ENCODE data around the gene TTC13.

The TTC13 gene

DNA sequence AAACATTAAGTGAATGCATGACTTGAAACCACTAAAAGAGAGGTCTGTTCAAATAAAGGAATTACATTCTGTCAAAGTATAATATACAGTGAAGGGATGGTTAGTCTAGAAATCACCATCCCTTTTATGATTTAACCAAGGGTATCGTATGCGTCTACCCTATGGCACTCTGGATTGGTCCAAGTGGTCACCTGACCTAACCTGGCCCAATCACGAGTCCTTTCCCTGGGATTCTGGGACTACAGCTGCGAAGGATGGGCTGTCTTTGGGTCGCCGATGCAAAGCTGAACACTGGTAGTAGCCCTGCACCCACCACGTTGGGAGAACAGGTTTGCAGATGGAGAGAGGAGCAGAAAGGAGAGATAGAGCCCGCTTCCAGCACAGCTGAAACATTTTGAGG, 79.9 kb downstream of the TTC13 start:
- Histone ChIP-seq H3K36me3 (ENCODE audit: control insufficient read depth, insufficient read depth, low read length) (no peaks in the 10 kb centered on the region), H3K9me3 (ENCODE audit: control insufficient read depth, low read length) (no peaks in the 10 kb centered on the region), H3K27ac (ENCODE audit: insufficient read depth, low read depth, low read length, poor library complexity, severe bottlenecking) (no peak overlapping the region), H3K4me3 (ENCODE audit: insufficient read depth, low read depth, low read length) (no peak overlapping the region), H3K27me3 (ENCODE audit: control insufficient read depth, insufficient read depth, low read length, poor library complexity, severe bottlenecking) (no peaks in the 10 kb centered on the region), H3K4me1 (ENCODE audit: control insufficient read depth, insufficient read depth, low read length) (no peaks in the 10 kb centered on the region)
- WGBS, 2 experiments = 81% methylated on average over 8 of the region's 8 CpGs

DNA sequence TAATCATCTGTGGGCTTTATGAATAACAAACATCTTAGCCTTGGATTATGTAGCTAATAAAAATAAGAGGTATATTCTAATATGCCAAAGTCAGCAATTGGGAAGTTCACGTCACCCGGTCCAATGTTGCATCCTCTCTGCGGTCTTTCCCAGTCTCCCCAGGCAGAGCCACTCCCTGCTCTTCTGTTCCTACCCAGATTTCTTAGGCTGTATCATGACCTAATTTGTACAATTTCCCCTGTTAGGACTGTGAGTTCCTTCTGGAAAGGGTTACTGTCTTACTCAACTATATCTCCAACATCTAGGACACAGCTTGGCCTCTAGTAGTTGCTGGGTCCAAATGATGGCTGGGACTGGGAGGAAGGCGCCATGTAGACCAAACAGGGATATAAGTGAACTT, 80.5 kb downstream of the TTC13 start:
- Histone ChIP-seq H3K27me3 (ENCODE audit: control insufficient read depth, insufficient read depth, low read length, poor library complexity, severe bottlenecking) (no peaks in the 10 kb centered on the region), H3K27ac (ENCODE audit: insufficient read depth, low read depth, low read length, poor library complexity, severe bottlenecking) (no peak overlapping the region), H3K4me3 (ENCODE audit: insufficient read depth, low read depth, low read length) (no peak overlapping the region), H3K4me1 (ENCODE audit: control insufficient read depth, insufficient read depth, low read length) (no peaks in the 10 kb centered on the region), H3K36me3 (ENCODE audit: control insufficient read depth, insufficient read depth, low read length) (no peaks in the 10 kb centered on the region), H3K9me3 (ENCODE audit: control insufficient read depth, low read length) (no peaks in the 10 kb centered on the region)
- WGBS, 2 experiments = 93 to 97% methylated on average over 4 of the region's 4 CpGs

DNA sequence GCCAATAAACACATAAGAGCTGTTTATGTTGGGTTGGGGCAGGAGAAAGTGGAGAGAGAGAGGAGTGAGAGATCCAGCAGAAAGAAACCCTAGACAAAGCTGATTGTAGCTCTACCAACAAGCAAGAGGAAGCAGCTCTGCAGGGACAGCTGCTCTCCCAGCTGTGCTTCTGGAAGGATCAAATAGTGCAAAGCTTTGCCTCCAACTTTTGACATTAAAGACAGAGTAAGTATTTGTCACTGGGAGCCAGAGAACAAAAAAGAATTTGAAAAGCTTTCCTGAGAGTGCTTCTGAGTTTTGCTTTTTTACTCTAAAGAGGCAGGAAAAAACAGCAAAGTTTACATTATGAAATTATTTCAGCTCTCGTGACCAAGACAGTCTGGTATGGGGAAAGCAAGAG, 81.9 kb downstream of the TTC13 start:
- H3K4me3 ChIP-seq (ENCODE audit: insufficient read depth, low read depth, low read length) = no peak overlapping the region
- 96 to 100% methylated on average over 1 of the region's 1 CpG for WGBS, 2 experiments
- H3K36me3 ChIP-seq (ENCODE audit: control insufficient read depth, insufficient read depth, low read length) = no peaks in the 10 kb centered on the region
- no peaks in the 10 kb centered on the region for H3K4me1 ChIP-seq (ENCODE audit: control insufficient read depth, insufficient read depth, low read length)
- H3K27me3 ChIP-seq (ENCODE audit: control insufficient read depth, insufficient read depth, low read length, poor library complexity, severe bottlenecking) = no peaks in the 10 kb centered on the region
- H3K27ac ChIP-seq (ENCODE audit: insufficient read depth, low read depth, low read length, poor library complexity, severe bottlenecking) = no peak overlapping the region
- no peaks in the 10 kb centered on the region for H3K9me3 ChIP-seq (ENCODE audit: control insufficient read depth, low read length)

DNA sequence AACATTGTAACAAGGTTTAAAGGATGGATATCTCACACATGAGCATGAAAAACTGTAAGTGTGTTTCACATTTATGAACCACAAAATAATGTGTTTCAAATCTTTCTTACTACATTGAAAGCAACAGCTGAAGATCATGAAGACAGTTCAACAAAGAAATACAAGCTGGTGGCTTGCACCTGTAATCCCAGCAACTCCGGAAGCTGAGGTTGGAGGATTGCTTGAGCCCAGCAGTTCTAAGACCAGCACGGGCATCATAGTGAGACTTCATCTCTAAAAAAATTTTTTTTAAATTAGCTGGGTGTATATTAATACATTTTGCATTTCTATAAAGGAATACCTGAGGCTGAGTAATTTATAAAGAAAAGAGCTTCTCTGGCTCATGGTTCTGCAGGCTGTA, 83.2 kb downstream of the TTC13 start:
- H3K4me3 ChIP-seq (ENCODE audit: insufficient read depth, low read depth, low read length) = no peak overlapping the region
- no peaks in the 10 kb centered on the region for H3K9me3 ChIP-seq (ENCODE audit: control insufficient read depth, low read length)
- H3K36me3 ChIP-seq (ENCODE audit: control insufficient read depth, insufficient read depth, low read length) = no peaks in the 10 kb centered on the region
- H3K27me3 ChIP-seq (ENCODE audit: control insufficient read depth, insufficient read depth, low read length, poor library complexity, severe bottlenecking) = no peaks in the 10 kb centered on the region
- no peak overlapping the region for H3K27ac ChIP-seq (ENCODE audit: insufficient read depth, low read depth, low read length, poor library complexity, severe bottlenecking)
- WGBS, 2 experiments = 92 to 95% methylated on average over 1 to 2 of the region's 2 CpGs
- H3K4me1 ChIP-seq (ENCODE audit: control insufficient read depth, insufficient read depth, low read length) = no peaks in the 10 kb centered on the region

DNA sequence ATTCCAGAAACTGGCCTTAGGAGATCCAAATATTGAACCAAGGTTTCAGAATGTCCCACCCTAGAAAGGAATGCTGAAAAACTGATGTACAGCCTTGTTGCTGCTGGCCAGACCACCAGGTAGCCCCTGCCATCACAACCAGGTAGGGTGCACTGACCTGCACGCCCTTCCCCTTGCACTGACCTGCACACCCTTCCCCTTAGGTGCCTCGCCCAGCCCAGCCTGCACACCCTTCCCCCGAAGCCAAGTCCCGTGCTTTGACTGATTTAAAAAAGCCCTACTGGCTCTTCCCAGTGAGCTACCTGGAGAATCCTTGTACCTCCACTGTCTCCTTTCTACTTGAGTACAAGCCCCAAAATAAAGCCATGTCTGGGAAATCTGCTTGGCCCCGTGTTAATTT, 84.0 kb downstream of the TTC13 start:
- WGBS, 2 experiments = 83 to 84% methylated on average over 5 of the region's 5 CpGs
- Histone ChIP-seq H3K27ac (ENCODE audit: insufficient read depth, low read depth, low read length, poor library complexity, severe bottlenecking) (no peak overlapping the region), H3K4me1 (ENCODE audit: control insufficient read depth, insufficient read depth, low read length) (no peaks in the 10 kb centered on the region), H3K9me3 (ENCODE audit: control insufficient read depth, low read length) (no peaks in the 10 kb centered on the region), H3K4me3 (ENCODE audit: insufficient read depth, low read depth, low read length) (no peak overlapping the region), H3K36me3 (ENCODE audit: control insufficient read depth, insufficient read depth, low read length) (no peaks in the 10 kb centered on the region), H3K27me3 (ENCODE audit: control insufficient read depth, insufficient read depth, low read length, poor library complexity, severe bottlenecking) (no peaks in the 10 kb centered on the region)

DNA sequence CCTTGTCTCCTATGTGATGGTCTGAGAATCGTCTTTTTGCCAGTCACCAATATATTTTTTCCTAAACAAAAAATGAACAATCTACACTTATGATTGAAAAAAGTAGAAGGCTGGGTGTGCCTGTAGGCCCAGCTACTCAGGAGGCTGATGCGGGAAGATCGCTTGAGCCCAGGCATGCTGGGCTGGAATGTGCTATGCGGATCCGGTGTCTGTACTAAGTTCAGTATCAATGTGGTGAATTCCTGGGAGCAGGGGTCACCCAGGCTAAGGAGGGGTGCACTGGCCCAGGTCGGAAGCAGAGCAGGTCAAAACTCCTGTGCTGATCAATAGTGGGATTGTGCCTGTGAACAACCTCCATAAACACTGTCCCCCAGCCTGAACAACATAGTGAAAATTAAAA, 84.6 kb downstream of the TTC13 start:
- H3K9me3 ChIP-seq (ENCODE audit: control insufficient read depth, low read length) = no peaks in the 10 kb centered on the region
- H3K4me3 ChIP-seq (ENCODE audit: insufficient read depth, low read depth, low read length) = no peak overlapping the region
- H3K27me3 ChIP-seq (ENCODE audit: control insufficient read depth, insufficient read depth, low read length, poor library complexity, severe bottlenecking) = no peaks in the 10 kb centered on the region
- no peaks in the 10 kb centered on the region for H3K4me1 ChIP-seq (ENCODE audit: control insufficient read depth, insufficient read depth, low read length)
- H3K27ac ChIP-seq (ENCODE audit: insufficient read depth, low read depth, low read length, poor library complexity, severe bottlenecking) = no peak overlapping the region
- no peaks in the 10 kb centered on the region for H3K36me3 ChIP-seq (ENCODE audit: control insufficient read depth, insufficient read depth, low read length)
- 86 to 89% methylated on average over 6 of the region's 6 CpGs for WGBS, 2 experiments

DNA sequence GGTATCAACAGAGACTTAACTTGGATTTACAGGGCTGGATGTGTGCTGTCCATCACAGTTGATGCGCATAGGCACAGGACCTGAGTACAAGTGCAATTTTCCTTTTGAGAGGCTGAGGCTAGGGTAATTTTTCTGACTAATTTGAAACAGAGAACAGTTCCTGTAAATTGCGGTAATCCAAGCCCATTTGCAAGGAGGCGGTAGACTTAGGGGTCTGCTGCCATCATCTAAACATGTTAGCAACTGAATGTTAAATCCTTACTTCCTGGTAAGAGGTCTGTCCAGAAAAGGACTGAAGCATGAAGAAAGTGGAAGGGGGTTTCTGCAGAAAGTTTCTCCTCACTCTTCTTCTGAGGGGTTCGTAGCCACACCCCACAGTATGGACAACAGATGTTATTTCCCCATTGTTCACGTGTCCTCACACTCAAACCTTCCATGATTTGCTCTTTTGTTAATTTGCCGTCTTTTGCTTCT, 86.6 kb downstream of the TTC13 start:
- Histone ChIP-seq H3K36me3 (ENCODE audit: control insufficient read depth, insufficient read depth, low read length) (no peaks in the 10 kb centered on the region), H3K27me3 (ENCODE audit: control insufficient read depth, insufficient read depth, low read length, poor library complexity, severe bottlenecking) (no peaks in the 10 kb centered on the region), H3K4me3 (ENCODE audit: insufficient read depth, low read depth, low read length) (no peak overlapping the region), H3K27ac (ENCODE audit: insufficient read depth, low read depth, low read length, poor library complexity, severe bottlenecking) (no peak overlapping the region), H3K4me1 (ENCODE audit: control insufficient read depth, insufficient read depth, low read length) (no peaks in the 10 kb centered on the region), H3K9me3 (ENCODE audit: control insufficient read depth, low read length) (no peaks in the 10 kb centered on the region)
- WGBS, 2 experiments = 93% methylated on average over 6 of the region's 6 CpGs

DNA sequence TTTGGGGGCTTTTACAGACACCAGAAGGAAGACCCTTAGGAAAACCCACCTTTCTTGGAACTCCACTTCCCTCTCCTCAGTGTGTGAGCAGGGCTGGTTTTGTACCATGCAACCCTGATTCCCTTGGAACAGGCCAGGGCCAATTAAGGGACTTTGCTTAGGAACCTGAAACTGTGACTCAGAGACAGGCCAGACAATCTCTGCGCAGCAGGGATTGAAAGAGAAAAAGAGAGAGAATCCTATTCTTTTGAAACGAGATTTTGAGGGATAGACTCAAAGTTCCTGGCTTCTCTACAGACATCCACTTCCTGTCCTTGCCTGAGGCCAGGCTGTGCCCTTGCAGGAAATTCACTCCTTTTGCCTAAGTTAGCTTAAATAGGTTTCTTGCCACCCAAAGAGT, 87.2 kb downstream of the TTC13 start:
- H3K27ac ChIP-seq (ENCODE audit: insufficient read depth, low read depth, low read length, poor library complexity, severe bottlenecking) = no peak overlapping the region
- H3K36me3 ChIP-seq (ENCODE audit: control insufficient read depth, insufficient read depth, low read length) = no peaks in the 10 kb centered on the region
- no peak overlapping the region for H3K4me3 ChIP-seq (ENCODE audit: insufficient read depth, low read depth, low read length)
- no peaks in the 10 kb centered on the region for H3K9me3 ChIP-seq (ENCODE audit: control insufficient read depth, low read length)
- H3K27me3 ChIP-seq (ENCODE audit: control insufficient read depth, insufficient read depth, low read length, poor library complexity, severe bottlenecking) = no peaks in the 10 kb centered on the region
- no peaks in the 10 kb centered on the region for H3K4me1 ChIP-seq (ENCODE audit: control insufficient read depth, insufficient read depth, low read length)
- 35 to 37% methylated on average over 2 of the region's 2 CpGs for WGBS, 2 experiments

DNA sequence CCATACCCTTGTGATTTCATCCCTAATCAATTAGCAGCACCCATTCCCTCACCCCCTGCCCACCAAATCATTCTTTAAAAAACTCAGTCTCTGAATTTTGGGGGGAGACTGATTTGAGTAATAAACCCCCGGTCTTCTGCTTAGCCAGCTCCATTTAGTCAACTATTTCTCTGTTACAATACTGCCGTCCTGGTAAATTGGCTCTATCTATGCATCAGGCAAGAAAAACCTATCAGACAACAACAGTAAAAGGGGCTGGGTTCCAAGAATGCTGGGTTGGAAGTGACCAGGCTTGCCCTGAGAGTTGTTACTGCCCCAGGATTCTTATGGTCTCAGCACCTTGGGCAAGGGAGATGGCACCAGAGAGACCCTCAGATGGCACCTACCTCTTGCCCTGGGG, 94.0 kb downstream of the TTC13 start:
- H3K4me1 ChIP-seq (ENCODE audit: control insufficient read depth, insufficient read depth, low read length) = no peaks in the 10 kb centered on the region

DNA sequence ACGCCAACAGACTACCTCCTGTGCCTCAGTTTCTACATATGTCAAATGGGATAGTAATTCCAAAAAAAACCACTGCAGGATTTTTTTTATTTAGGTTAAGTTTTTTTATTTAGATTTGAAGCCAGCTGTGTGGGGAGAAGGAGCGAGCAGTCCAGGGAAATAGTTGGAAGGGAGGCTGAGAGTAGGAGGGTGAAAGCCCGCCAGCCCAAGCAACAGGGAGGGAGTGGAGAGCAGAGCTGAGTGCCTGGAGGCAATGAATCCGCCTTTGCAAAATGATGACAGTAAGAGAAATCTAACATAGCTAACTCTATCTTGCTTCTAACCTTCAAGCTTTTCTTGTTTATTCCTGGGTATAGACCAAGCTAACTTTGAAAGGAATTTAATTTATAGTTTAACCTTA, 94.7 kb downstream of the TTC13 start:
- no peak overlapping the region for H3K4me3 ChIP-seq (ENCODE audit: insufficient read depth, low read depth, low read length)
- H3K9me3 ChIP-seq (ENCODE audit: control insufficient read depth, low read length) = no peaks in the 10 kb centered on the region
- no peaks in the 10 kb centered on the region for H3K36me3 ChIP-seq (ENCODE audit: control insufficient read depth, insufficient read depth, low read length)
- H3K27ac ChIP-seq (ENCODE audit: insufficient read depth, low read depth, low read length, poor library complexity, severe bottlenecking) = no peak overlapping the region
- H3K4me1 ChIP-seq (ENCODE audit: control insufficient read depth, insufficient read depth, low read length) = peaks cover 5% of the 10 kb centered on the region
- H3K27me3 ChIP-seq (ENCODE audit: control insufficient read depth, insufficient read depth, low read length, poor library complexity, severe bottlenecking) = no peaks in the 10 kb centered on the region
- 78 to 90% methylated on average over 4 of the region's 4 CpGs for WGBS, 2 experiments

More for the DNA sequence above, 94.0 kb downstream of the TTC13 start:
- H3K9me3 ChIP-seq (ENCODE audit: control insufficient read depth, low read length) = no peaks in the 10 kb centered on the region
- H3K4me3 ChIP-seq (ENCODE audit: insufficient read depth, low read depth, low read length) = no peak overlapping the region
- WGBS, 2 experiments = 94% methylated on average over 2 of the region's 2 CpGs
- H3K27ac ChIP-seq (ENCODE audit: insufficient read depth, low read depth, low read length, poor library complexity, severe bottlenecking) = no peak overlapping the region
- no peaks in the 10 kb centered on the region for H3K27me3 ChIP-seq (ENCODE audit: control insufficient read depth, insufficient read depth, low read length, poor library complexity, severe bottlenecking)
- H3K36me3 ChIP-seq (ENCODE audit: control insufficient read depth, insufficient read depth, low read length) = no peaks in the 10 kb centered on the region

DNA sequence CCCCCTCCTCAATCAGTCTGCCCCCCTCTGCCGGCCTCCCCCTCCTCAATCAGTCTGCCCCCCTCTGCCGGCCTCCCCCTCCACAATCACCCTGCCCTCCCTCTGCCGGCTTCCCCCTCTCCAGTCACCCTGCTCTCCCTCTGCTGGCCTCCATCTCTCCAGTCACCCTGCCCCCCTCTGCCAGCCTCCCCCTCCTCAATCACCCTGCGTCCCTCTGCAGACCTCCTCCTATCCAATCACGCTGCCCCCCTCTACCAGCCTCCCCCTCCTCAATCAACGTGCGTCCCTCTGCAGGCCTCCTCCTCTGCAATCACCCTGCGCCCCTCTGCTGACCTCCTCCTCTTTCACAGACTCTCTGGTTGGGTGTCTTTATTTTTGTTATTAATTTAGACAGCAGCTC, 98.9 kb downstream of the TTC13 start:
- Histone ChIP-seq H3K36me3 (ENCODE audit: control insufficient read depth, insufficient read depth, low read length) (no peaks in the 10 kb centered on the region), H3K4me1 (ENCODE audit: control insufficient read depth, insufficient read depth, low read length) (peaks cover 9% of the 10 kb centered on the region), H3K27me3 (ENCODE audit: control insufficient read depth, insufficient read depth, low read length, poor library complexity, severe bottlenecking) (no peaks in the 10 kb centered on the region), H3K9me3 (ENCODE audit: control insufficient read depth, low read length) (no peaks in the 10 kb centered on the region), H3K27ac (ENCODE audit: insufficient read depth, low read depth, low read length, poor library complexity, severe bottlenecking) (no peak overlapping the region), H3K4me3 (ENCODE audit: insufficient read depth, low read depth, low read length) (no peak overlapping the region)
- 48 to 56% methylated on average over 6 to 7 of the region's 8 CpGs for WGBS, 2 experiments
